Fibroblast of mammary gland (primary cell): ENCODE data around the gene JADE2.
"Not testable (repeated sequence)": the region's sequence is repeated elsewhere in the genome, so short reads cannot be mapped to it uniquely, and the experiment has no call there.

Experiments used
- DNase-seq: peaks from one replicate; pipeline ENCODE4 v3.0.0-alpha.2; 2010; ENCODE audit warnings: low read depth
- H3K4me3 ChIP-seq: 2 replicates; pipeline ENCODE4 v1.5.1; 2011; ENCODE audit warnings: low read depth, mild to moderate bottlenecking, low read length, moderate library complexity; ENCODE audit not compliant: control insufficient read depth
- TF ChIP-seq, protein P1 (sequence below): conservative IDR thresholded peaks from 2 replicates; pipeline ENCODE4 v1.5.1; 2011; ENCODE audit warnings: low read depth, low read length, inconsistent platforms; ENCODE audit not compliant: control insufficient read depth, insufficient read depth

Gene JADE2

DNA sequence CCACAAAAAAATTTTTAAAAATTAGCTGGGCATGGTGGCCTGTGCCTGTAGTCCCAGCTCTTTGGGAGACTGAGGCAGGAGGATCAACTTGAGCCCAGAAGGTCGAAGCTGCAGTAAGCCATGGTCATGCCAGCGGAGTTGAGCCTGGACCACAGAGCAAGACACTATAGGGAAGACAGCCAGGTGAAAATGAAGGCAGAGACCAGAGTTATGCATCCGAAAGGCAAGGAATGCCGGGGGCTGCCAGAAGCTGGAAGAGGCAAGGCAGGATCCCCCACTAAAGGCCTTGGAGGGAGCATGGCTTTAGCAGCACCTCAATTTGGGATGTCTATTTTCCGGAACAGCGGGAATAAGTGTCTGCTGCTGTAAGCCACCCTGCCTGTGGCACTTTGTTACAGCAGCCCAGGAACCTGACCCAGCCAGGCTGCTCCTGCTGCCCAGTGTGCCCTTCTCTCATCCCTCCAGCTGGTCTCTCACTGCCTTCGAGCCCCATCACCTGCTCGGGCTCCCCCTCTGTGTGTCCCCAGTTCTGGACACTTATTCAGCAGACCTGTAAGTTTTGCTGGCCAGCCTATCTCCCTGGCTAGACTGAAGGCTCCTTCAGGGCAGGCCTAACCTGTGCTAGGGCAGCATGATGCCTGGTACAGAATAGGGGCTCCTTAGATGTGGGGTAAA lies 16.8 kb upstream of the JADE2 start:
- DNase-seq = no peak
- TF ChIP-seq, protein P1, sequence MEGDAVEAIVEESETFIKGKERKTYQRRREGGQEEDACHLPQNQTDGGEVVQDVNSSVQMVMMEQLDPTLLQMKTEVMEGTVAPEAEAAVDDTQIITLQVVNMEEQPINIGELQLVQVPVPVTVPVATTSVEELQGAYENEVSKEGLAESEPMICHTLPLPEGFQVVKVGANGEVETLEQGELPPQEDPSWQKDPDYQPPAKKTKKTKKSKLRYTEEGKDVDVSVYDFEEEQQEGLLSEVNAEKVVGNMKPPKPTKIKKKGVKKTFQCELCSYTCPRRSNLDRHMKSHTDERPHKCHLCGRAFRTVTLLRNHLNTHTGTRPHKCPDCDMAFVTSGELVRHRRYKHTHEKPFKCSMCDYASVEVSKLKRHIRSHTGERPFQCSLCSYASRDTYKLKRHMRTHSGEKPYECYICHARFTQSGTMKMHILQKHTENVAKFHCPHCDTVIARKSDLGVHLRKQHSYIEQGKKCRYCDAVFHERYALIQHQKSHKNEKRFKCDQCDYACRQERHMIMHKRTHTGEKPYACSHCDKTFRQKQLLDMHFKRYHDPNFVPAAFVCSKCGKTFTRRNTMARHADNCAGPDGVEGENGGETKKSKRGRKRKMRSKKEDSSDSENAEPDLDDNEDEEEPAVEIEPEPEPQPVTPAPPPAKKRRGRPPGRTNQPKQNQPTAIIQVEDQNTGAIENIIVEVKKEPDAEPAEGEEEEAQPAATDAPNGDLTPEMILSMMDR = no peak
- no peak overlapping the region for H3K4me3 ChIP-seq

DNA sequence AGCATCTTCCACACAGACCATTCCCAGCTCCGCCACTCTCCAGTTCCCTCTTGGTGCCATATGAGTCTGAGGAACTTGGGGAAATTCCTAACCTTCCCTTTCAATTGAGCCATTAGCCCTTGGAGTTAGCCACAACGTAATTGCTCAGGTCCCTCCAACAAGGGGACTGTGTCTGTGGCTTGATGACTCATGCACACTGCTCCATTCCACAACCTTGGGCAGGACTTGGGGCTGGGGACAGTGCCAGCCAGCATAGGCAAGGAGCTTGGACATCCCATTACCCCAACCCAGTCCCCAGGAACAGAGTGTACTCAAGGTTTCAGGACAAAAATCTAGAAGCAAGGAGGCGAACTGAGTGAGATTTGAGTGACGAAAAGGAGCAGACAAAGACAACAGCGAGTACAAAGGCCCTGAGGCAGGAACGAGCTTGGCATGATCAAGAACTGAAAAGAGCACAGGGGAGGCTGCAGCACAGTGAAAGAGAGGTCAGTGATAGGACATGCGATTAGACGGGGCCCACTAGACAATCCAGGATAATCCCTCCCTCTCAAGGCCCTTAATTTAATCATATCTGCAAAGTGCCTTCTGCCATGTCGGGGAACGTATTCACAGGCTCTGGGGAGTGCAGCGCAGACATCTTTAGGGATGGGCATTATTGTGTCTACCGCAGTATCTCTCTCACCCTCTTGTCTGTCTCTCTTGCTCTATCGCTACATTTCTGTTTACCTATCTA lies 16.0 kb upstream of the JADE2 start:
- peak; percentile 35 for DNase-seq
- TF ChIP-seq, protein P1 = no peak

DNA sequence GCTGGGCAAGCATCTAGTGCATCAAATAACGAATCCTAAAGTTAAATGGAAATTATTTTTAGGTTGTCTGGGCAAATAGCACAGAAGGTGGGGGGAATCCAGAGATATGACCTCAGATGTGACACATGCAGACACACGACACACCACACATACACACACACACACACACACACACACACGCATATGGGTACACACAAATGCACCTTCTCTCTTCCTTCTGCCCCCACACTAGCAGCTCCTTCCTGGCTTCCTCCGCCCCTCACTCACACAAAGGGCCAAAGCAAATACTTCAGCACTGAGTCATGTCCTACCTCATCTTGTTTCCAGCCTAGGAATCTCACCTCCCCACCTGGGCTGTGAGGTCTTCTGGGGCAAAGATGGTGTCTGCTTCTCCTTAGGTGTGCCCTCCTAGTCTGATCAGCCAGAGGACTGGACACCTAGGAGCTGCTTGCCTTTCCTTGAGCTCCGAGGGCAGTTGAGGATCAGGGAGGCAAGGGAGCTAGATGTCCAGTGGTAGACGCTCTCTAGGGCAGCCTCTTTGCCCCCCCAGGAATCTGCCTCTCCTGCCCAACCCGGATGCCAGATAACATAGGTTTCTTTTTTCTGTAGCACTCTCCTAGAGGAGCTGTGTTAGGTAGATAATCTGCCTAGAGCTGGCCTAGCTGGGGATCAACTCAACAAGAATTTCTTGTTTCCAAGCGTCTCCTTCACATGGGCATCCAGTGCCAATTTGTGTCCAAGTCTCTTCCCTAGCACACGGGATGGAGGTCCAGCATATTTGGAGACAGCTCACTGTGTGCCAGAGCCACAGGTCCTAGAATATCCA lies 14.3 kb upstream of the JADE2 start:
- TF ChIP-seq, protein P1 = no peak
- H3K4me3 ChIP-seq = no peak overlapping the region
- peak; percentile 39 for DNase-seq

More for the DNA sequence above, 16.0 kb upstream of the JADE2 start:
- no peak overlapping the region for H3K4me3 ChIP-seq

DNA sequence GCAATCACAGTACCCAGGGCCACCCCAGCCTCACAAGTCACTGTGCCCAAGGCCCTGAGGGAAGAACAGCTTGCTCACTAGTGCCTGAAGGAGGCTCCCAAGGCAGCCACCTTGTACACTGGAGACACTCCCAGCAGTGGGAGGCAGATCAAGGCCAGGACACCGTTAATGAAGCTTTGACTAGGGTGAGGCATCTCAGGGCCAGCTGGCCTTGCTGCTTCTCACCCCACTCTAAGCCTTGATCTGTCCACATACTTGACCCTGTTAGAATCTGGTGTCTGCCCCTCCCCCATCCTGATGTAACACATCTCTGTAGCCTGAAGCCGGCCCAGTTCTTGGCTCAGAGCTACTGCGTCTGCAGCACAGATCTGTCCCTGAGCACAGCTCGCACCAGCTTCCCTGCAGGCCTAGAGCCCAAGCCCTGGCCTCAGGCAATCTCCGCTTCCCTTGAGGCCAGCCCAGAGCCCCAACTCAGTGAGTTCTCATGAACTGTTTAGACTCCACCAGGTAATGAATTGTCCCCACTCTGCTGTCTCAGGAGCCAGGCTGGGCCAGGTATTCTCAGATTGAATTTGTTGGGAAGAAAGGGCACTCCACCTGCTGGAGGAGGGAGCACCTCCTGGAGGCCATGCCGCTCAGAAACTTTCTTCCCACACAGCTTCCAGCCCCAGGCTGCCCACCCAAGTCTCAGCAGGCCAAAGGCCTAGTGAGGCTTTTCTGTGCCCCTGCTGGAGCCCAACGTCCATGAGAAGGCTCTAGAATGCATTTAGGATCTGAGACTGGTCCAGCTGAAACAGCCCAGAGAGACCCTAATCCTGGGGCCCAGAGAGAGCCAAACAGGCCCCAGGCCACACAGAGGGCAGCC lies 13.4 kb upstream of the JADE2 start:
- DNase-seq = peak; percentile 75
- TF ChIP-seq, protein P1 = peak; percentile 15
- no peak overlapping the region for H3K4me3 ChIP-seq

GRCh38 chr5:134512661-134512999 lies 12.8 kb upstream of the JADE2 start:
- no peak for DNase-seq
- H3K4me3 ChIP-seq = no peak overlapping the region
- TF ChIP-seq, protein P1 = no peak

DNA sequence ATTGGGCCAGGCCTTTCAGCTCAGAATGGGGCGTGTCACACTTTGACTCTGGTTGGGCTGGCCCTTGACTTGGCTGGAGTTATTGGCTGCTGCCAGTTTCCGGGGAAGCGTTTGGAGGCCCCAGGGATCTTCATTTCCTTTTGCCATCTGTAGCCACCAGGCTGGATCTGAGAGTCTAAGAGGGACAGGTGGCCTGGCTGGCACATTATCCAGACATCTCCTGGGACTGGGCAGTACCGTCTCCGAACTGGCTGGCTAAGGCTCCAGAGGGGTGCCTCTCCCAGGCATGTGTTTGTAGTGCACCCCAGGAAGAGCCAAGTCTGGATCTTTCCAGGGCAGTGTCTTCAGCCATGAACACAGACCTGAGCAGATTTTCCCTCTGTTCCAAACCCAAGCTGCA lies 9.7 kb upstream of the JADE2 start:
- TF ChIP-seq, protein P1 = no peak
- no peak overlapping the region for H3K4me3 ChIP-seq
- no peak for DNase-seq

DNA sequence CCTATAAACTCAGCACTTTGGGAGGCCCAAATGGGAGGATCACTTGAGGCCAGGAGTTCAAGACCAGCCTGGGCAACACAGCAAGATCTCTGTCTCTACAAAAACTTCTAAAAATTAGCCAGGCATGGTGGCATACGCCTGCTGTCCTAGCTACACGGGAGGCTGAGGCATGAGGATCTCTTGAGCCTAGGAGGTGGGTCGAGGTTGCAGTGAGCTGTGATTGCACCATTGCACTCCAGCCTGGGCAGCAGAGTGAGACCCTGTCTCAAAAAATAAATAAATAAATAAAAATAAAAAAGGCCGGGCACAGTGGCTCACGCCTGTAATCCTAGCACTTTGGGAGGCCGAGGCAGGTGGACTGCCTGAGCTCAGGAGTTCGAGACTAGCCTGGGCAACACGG lies 8.5 kb upstream of the JADE2 start:
- H3K4me3 ChIP-seq, DNase-seq: not testable (repeated sequence)
